Pulmonary artery endothelial cell (primary cell): ENCODE results near the gene RGPD3. TPM values are rescaled to one million over a fixed set of nuclear protein-coding genes. Genes with fewer than 3 reads are reported as not detected.

Experiments used
- DNase-seq: peaks from one replicate; pipeline ENCODE4 v3.0.0-alpha.2; 2011; ENCODE audit warnings: low read depth, low spot score
- total RNA-seq: library from RNA; depleted of rRNA; stranded (reverse); fragments of >200 nt; gene quantifications from 2 replicates; pipeline ENCODE4 v1.2.3, GENCODE V29; 2014

RGPD3 gene
- total RNA-seq, 1 donor from 2014 or later: 0.20 TPM

DNA sequence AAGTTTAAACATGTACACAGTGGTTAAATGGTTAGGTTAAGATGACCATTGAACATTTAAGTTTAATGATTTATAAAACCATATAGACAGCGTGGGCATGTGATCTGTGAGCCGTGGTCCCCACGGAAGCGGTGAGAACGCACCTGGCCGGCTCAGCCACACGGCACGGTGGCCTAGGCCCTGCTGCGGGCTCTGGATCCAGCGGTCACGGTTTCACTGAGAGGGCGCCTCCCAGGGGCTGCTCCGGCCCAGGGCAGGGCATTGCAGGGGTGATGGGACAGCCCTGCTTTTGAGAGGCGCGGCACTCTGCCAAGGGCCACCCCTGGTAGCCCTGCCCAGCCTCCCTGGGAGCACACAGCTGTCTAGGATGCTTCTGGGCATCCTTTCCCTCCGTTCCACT is 124.9 kb downstream of the RGPD3 start:
- no peak for DNase-seq

DNA sequence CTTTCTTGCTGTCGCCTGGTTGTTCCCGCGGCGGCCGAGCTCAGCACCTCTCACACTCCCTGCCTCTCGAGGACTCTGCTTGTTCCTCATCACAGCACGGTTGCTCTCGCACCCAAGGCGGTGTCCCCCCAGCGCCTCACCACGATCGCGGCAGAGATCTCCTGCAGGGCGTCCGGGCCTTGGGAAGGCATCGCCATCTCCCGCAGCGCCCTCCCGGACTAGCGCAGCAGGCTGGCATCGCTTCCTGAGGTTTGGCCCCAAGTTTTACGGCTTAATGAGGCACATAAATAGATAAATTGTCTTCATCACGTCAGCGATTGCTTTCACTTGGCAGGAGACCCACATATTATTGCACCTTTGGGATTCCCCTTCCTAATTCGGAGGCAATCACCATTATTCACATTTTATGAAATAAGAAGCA is 125.4 kb downstream of the RGPD3 start:
- no peak for DNase-seq

DNA sequence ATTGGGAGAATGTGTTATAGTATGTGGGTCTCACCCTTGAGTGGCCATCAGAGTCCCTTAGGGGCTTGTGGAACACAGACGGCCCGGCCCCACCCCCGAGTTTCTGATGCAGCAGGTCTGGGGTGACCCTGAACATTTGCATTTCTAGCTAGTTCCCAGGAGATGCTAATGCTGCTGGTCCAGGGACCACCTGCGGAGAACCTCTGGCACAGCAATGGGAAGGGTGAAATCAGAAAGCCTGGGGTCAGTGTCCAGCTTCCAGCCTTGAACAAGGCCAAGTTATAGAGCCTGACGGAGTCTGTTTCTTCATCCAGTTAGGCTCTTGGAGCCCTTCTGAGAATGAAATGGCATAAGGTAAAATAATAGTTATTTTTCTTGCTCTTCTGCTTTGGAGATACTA is 126.5 kb downstream of the RGPD3 start:
- no peak for DNase-seq

Other genes starting within 250 kb of the RGPD3 start
- gene CD8B2, start 19.0 kb upstream of the RGPD3 start, total RNA-seq: not detected in 2 replicates